Amygdala (tissue), 56 donors: ENCODE data around the gene LRRC8C.
"Not testable (repeated sequence)": the region's sequence is repeated elsewhere in the genome, so short reads cannot be mapped to it uniquely, and the experiment has no call there.

Experiments used
- DNase-seq, 56 donors: peaks; one replicate each; lab custom pipeline; 2025; lab: John Stamatoyannopoulos, UW

Gene LRRC8C

GRCh38 chr1:89632657-89633247, at the start of gene LRRC8C:
LRRC8C (plus strand) TSS chr1:89633120; CDS start chr1:89686474, 53,354 bp downstream.
- DNase-seq: peak in 54 of 56 donors; percentile 35 to 91 (median 74)

- DNase-seq: no peak
Measured at GRCh38 chr1:89584211-89584610, 48.7 kb upstream of the LRRC8C start.

GRCh38 chr1:89584781-89585180, 48.1 kb upstream of the LRRC8C start:
- DNase-seq: no peak

GRCh38 chr1:89587729-89588161, 45.2 kb upstream of the LRRC8C start:
- no peak for DNase-seq

GRCh38 chr1:89588480-89588879, 44.4 kb upstream of the LRRC8C start:
- DNase-seq: no peak

GRCh38 chr1:89589515-89589914, 43.4 kb upstream of the LRRC8C start:
- no peak for DNase-seq

- no peak for DNase-seq
Measured at GRCh38 chr1:89590341-89591080, 42.4 kb upstream of the LRRC8C start.

- DNase-seq: not testable (repeated sequence)
Measured at GRCh38 chr1:89592861-89593302, 40.0 kb upstream of the LRRC8C start.

GRCh38 chr1:89594096-89594740, 38.7 kb upstream of the LRRC8C start:
- DNase-seq: no peak

- DNase-seq: no peak
Measured at GRCh38 chr1:89596698-89597097, 36.2 kb upstream of the LRRC8C start.

- peak in 2 of 56 donors; percentile 53 to 73 for DNase-seq
Measured at GRCh38 chr1:89598450-89599331, 34.2 kb upstream of the LRRC8C start.

- no peak for DNase-seq
Measured at GRCh38 chr1:89599332-89599630, 33.6 kb upstream of the LRRC8C start.

GRCh38 chr1:89600451-89601224, 32.3 kb upstream of the LRRC8C start:
- no peak for DNase-seq

- DNase-seq: no peak
Measured at GRCh38 chr1:89602871-89603404, 30.0 kb upstream of the LRRC8C start.

GRCh38 chr1:89603651-89604413, 29.1 kb upstream of the LRRC8C start:
- DNase-seq: peak in 2 of 56 donors; percentile 25 to 35

GRCh38 chr1:89604414-89604735, 28.5 kb upstream of the LRRC8C start:
- DNase-seq: no peak

GRCh38 chr1:89605692-89606091, 27.2 kb upstream of the LRRC8C start:
- DNase-seq: peak in 1 of 56 donors; percentile 37

- DNase-seq: no peak
Measured at GRCh38 chr1:89606227-89606980, 26.5 kb upstream of the LRRC8C start.
